Measurements from ENCODE around the gene RBM38. TPM values are rescaled to one million over a fixed set of nuclear protein-coding genes. Genes with fewer than 3 reads are reported as not detected.

Gene RBM38
- total RNA-seq, 2 donors from 2014 or later: 41.3 to 43.1 TPM

- Histone ChIP-seq H3K36me3 (no peaks in the 10 kb centered on the region), H3K4me1 (peaks cover 39% of the 10 kb centered on the region), H3K27ac (no peak overlapping the region), H3K27me3 (no peaks in the 10 kb centered on the region), H3K9ac (ENCODE audit: low read depth in 2 of 2, low read length in 2 of 2) (no peak overlapping the region), H3K4me3 (no peak overlapping the region), H3K9me3 (no peaks in the 10 kb centered on the region)
- no peak for DNase-seq
- TF ChIP-seq, protein P1, sequence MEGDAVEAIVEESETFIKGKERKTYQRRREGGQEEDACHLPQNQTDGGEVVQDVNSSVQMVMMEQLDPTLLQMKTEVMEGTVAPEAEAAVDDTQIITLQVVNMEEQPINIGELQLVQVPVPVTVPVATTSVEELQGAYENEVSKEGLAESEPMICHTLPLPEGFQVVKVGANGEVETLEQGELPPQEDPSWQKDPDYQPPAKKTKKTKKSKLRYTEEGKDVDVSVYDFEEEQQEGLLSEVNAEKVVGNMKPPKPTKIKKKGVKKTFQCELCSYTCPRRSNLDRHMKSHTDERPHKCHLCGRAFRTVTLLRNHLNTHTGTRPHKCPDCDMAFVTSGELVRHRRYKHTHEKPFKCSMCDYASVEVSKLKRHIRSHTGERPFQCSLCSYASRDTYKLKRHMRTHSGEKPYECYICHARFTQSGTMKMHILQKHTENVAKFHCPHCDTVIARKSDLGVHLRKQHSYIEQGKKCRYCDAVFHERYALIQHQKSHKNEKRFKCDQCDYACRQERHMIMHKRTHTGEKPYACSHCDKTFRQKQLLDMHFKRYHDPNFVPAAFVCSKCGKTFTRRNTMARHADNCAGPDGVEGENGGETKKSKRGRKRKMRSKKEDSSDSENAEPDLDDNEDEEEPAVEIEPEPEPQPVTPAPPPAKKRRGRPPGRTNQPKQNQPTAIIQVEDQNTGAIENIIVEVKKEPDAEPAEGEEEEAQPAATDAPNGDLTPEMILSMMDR (IDR thresholded peaks at IDR 0.05): no peak
- intact Hi-C loops (cut with DNase I): no loop called here
Observed at GRCh38 chr20:57394121-57395082, 3.2 kb downstream of the RBM38 start.

DNA sequence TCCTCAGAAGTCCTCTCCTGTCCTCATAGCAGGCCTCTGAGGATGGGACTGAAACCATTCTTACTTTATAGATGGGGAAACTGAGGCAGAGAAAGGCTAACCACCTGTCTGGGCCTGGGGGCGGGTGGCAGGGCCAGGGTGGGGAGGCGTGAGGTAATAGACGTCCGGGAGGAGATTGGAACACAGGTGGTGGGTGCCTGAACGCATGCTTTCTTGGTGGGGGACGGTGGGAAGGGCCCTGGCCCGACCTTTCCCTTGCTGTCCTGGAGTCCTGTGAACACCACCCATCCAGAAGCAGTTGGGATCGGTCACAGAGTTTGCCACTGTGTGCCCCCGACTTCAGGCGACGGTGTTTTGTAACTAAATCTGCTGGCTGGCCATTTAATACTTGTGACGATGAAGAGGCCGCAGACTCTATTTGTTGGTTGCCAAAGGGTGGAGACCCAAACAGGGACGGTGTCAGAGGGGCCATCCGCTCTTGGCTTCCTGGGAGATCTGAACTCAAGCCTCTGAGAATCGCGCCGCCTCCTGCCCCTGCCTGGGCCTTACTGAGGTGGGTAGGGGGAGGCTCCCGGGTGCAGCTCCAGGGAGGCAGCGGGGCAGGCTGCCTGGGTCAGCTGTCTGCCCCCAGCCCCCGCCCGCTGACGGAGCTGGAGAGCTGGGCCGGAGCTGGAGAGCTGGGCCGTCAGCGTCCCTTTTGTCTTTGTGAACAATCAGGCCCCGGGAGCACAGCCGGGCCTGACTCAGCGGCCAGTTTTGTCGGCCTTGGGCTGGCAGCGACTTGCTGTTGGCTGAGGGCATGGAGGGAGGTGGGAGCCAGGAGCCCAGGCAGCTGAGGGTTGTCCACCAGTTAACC lies 4.1 kb downstream of the RBM38 start:
- intact Hi-C loops (cut with DNase I): no loop called here
- no peak overlapping the region for H3K4me3 ChIP-seq

GRCh38 chr20:57396212-57396983 lies 5.2 kb downstream of the RBM38 start:
- H3K4me3 ChIP-seq: no peak overlapping the region
- peaks cover 42% of the 10 kb centered on the region for H3K4me1 ChIP-seq
- no peaks in the 10 kb centered on the region for H3K9me3 ChIP-seq
- no peak for DNase-seq
- TF ChIP-seq, protein P1 (IDR thresholded peaks at IDR 0.05): no peak
- no peaks in the 10 kb centered on the region for H3K36me3 ChIP-seq
- H3K27ac ChIP-seq: no peak overlapping the region
- H3K9ac ChIP-seq (ENCODE audit: low read depth in 2 of 2, low read length in 2 of 2): no peak overlapping the region
- no peaks in the 10 kb centered on the region for H3K27me3 ChIP-seq
- intact Hi-C loops (cut with DNase I): no loop called here

More for the DNA sequence above, 4.1 kb downstream of the RBM38 start:
- no peak for DNase-seq
- Histone ChIP-seq H3K4me1 (peaks cover 42% of the 10 kb centered on the region), H3K36me3 (no peaks in the 10 kb centered on the region), H3K27ac (no peak overlapping the region), H3K27me3 (no peaks in the 10 kb centered on the region), H3K9me3 (no peaks in the 10 kb centered on the region), H3K9ac (ENCODE audit: low read depth in 2 of 2, low read length in 2 of 2) (no peak overlapping the region)
- TF ChIP-seq, protein P1 (IDR thresholded peaks at IDR 0.05): no peak

- no peak overlapping the region for H3K27ac ChIP-seq
- no peaks in the 10 kb centered on the region for H3K36me3 ChIP-seq
- no peaks in the 10 kb centered on the region for H3K9me3 ChIP-seq
- TF ChIP-seq, protein P1 (IDR thresholded peaks at IDR 0.05): no peak
- no peak for DNase-seq
- H3K4me1 ChIP-seq: peaks cover 42% of the 10 kb centered on the region
- H3K9ac ChIP-seq (ENCODE audit: low read depth in 2 of 2, low read length in 2 of 2): peak overlapping the region; percentile 30 to 66
- H3K27me3 ChIP-seq: no peaks in the 10 kb centered on the region
- H3K4me3 ChIP-seq: no peak overlapping the region
- intact Hi-C loops (cut with DNase I): no loop called here
Observed at GRCh38 chr20:57396984-57397692, 5.9 kb downstream of the RBM38 start.
